ENCODE results near the gene GJA3.
"Not testable (repeated sequence)": the region's sequence is repeated elsewhere in the genome, so short reads cannot be mapped to it uniquely, and the experiment has no call there.

The GJA3 gene

DNA sequence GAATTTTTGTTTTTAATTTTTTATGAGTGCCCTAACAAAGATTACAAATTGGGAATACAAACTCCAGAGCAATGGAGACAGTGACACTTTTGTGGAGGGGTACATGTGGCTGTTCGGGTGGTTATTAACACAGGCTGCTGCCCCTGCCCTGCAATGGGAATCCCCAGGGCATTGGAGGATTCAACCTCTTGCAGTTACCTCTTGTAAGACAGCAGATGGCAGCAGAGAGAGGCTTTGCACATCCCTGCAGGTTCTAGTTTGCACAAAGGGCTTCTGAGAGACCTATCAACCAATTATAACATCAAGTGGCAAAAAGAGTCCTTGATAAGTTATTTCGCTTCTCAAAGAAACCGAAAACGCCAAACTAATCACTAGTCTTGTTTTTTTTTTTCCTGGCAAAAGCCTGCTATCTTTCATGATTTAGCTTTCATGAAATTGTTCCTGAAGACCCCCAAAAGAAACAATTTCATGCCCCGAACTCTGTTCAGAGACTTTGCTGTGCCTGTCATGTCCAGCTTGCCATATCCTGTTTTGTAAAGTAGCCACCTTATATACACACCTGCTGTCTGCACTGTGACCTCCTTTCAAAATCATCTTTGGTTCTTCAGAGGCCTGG, 21.5 kb upstream of the GJA3 start:
- no peak for DNase-seq (ENCODE audit: low read depth in 2 of 2)

DNA sequence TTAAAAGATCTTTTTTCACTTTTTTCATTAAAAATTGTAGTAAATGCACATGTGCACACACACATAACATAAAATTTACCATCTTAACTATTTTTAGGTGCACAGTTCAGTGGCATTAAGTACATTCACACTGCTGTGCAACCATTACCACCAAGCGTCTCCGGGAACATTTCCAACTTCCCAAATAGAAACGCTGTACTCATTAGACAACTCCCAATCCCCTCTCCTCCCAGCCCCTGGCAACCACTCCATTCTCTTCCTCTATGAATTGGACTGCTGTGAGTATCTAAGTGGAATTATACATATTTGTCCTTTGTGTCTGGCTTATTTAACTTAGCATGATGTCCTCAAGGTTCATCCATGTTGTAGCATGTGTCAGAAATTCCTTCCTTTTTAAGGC, 20.3 kb upstream of the GJA3 start:
- no peak for DNase-seq (ENCODE audit: low read depth in 2 of 2)

- no peak for DNase-seq (ENCODE audit: low read depth in 2 of 2)
Measured at GRCh38 chr13:20178156-20178555, 17.3 kb upstream of the GJA3 start.

DNA sequence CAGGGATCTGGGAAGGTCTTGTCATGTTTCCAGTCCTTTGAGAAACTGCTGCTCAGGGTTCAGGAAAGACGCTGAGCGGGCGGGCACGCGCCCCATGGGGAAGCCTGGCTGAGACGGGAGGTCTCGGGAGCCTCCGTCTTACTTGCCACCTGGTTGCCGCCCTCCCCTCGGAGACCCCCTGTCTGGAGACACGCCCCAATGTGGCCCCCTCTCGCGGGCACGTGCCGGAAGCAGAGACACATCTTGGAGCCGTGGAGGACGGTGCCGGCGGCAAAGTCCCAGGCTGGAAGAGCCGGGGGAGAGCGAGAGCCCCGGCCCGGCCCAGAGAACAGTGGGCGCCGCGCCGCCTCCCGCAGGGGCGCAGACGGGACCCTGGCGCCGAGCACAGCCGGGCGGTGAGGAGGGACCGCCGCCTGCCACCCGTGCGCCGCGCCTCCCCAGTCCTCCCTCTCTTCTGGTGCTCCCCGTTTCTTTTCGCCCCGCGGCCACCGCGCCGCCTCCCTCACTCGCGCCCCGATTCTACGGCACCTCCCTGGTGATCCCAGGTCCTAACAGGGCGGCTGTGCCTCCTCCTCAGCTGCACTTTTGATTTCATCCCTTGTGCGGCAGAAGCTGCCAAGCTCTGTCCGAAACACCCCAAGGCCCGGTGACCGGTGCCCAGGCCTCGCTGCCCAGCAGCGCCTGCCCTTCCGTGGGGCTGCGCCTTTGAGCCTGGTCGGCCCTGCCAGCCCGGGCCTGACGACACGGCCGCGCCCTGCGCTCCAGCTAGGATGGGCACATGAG, 16.4 kb upstream of the GJA3 start:
- DNase-seq (ENCODE audit: low read depth in 2 of 2) = no peak

DNA sequence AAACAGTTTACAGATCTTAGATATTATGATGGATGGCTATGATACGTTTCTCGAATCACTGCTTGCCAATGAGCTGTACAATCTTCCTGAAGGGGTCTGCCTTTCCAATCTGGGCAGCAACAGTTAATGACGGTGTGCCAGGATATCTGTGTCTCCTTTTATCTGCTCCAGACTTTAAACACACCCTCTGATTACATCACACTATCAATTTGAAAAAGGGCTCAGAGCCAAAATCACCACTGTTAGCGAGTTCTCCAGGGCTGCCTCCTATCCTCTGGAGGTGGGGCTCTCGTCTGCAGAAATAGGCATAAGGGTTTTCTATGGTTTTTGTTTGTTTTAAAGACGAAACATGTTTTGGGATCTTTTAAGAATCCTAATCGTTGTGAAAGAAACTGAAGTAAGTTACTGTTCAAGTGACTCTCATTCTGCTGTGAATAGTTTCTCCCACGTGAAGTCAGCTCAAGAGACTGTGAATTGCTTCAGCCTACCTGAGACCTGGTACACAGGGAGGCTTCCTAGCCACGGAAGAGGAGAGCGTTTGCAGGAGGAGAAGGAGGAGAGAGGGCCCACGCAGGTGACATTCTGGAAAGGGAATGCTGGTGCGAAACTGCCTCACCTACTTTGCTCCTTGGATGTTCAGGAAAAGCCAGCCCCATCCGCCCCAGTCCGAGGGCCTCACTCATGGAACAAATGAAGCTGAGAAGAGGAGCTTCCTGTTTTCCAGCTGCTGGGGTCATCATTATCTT, 15.2 kb upstream of the GJA3 start:
- DNase-seq (ENCODE audit: low read depth in 2 of 2) = no peak

DNA sequence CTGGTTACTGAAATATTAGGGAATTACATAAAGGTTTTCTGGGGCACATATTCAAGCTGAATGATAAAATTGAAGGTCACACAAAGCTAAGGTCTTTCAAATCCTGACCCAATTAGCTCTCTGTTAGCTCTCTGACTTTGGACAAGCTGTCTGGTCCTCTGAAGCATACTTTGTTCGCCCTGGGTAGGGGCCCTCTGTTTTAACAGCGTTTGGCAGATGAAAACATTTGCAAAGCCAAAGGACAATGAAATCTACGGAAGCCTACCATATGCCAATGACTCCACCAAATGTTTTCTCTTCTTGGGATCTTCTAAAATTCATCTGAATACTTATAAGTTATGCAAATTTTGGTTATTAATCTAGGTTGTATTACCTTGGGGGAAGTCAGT, 14.5 kb upstream of the GJA3 start:
- DNase-seq (ENCODE audit: low read depth in 2 of 2) = no peak

DNA sequence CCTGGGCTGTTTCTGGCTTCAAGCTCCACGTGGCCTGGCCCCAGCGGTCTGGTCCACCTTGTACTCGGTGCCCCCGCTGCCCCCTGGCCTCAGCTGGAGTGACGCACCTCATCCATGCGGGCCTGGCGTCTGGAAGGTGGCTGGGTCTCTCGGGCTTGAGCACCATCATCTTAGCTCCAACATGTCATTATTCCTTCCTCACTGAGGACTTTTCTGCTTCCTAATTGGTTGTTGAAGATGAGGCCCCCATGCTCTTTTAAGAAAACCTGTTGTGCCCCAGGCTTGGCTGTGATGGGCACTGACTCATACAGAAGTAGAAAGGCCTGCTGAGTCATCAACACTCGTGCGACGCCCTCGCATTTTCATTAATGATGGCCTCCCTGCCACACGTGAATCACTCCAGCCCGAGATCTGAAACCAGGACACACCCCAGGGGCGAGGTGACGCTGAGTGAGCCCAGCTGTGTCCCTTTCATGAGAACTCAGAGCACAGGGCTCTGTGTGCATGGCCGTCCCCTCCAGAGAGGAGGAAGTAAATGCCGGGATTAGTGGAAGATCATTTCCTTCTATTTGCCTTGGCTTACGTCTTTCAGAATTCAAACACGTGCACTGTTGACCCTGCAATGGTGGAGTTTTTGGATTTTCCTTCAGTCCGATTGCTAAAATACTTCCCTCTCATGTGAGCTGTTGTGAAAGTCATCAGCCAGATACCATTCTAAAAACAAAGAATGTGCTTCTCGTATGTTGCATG, 14.0 kb upstream of the GJA3 start:
- DNase-seq (ENCODE audit: low read depth in 2 of 2) = peak; percentile 64 to 67

GRCh38 chr13:20173116-20173746, 12.4 kb upstream of the GJA3 start:
- no peak for DNase-seq (ENCODE audit: low read depth in 2 of 2)

DNA sequence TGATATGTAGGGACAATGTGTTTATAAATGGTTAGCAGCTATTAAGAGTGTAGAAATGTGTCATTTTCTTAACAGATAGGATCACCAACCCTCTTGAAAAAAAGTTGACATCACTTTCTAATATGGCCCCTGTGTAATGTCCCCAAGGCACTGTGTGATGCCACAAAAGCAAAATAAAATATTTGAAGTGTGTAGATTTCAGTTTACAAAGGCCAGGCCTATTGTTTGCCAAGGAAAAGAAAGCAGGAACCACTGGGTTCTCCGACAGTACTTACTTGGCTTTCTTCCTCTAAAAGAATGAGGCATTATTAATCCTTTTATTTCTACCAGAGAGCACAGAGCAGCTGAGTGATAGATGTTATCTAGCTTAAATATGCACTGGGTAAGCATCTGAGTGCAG, 10.5 kb upstream of the GJA3 start:
- no peak for DNase-seq (ENCODE audit: low read depth in 2 of 2)

- no peak for DNase-seq (ENCODE audit: low read depth in 2 of 2)
Measured at GRCh38 chr13:20170921-20171320, 10.1 kb upstream of the GJA3 start.

- DNase-seq (ENCODE audit: low read depth in 2 of 2) = no peak
Measured at GRCh38 chr13:20168396-20168795, 7.5 kb upstream of the GJA3 start.

- no peak for DNase-seq (ENCODE audit: low read depth in 2 of 2)
Measured at GRCh38 chr13:20165417-20166257, 4.8 kb upstream of the GJA3 start.

DNA sequence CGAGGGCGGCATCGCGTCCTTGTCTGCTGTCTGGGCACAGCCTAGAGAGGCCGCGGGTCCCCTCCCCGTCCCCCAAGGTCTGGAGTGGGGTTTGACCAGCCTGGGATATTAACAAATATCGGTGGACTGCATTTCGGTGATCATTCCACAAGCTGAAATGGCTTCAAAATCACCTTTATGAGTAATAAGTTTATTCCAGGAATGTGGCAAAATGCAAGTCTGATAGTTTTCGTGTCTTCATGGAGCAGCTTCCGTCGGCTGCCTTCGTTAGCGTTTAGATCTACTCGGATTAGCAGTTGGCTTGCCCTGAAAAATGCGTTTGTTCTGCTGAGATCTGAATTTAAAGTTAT, 1.1 kb upstream of the GJA3 start:
- no peak for DNase-seq (ENCODE audit: low read depth in 2 of 2)

DNA sequence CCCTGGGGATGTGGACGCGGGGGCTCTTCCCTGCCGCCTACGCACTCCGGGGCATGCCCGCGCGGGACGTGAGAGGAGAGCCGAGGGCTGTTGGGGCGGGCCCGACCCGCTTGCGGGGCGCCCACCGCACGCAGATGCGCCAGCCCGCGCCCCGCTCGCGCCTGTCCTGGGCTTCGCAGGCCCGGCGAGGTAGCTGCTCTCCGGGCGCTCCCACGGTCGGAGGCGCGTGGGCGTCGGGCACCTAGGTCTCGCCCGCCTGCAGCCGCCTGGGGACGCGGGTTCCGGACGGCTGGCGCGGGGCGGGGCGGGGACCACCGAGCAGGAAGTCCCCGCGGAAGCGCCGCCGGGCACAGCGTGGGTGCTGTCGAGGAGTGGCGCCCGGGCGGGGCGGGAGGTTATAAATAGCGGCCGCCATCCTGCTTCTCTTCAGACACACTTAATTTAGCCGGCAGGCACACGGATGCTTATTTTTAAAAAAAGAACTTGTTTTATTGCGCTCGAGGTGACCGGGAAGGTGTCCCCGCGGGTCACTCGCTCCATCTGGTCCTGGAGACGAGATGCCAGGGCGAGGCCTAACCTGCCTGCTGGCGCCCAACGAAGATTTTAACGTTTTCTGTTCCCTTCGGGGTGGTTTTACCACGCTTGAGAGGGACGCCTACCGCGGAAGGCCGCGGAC, 561 bp upstream of the GJA3 start:
- DNase-seq (ENCODE audit: low read depth in 2 of 2) = no peak

- no peak for DNase-seq (ENCODE audit: low read depth in 2 of 2)
Measured at GRCh38 chr13:20159646-20160305, 1.1 kb downstream of the GJA3 start.

- no peak for DNase-seq (ENCODE audit: low read depth in 2 of 2)
Measured at GRCh38 chr13:20157151-20157796, 3.6 kb downstream of the GJA3 start.

- no peak for DNase-seq (ENCODE audit: low read depth in 2 of 2)
Measured at GRCh38 chr13:20156702-20157101, 4.2 kb downstream of the GJA3 start.

GRCh38 chr13:20153290-20153689, 7.6 kb downstream of the GJA3 start:
- DNase-seq (ENCODE audit: low read depth in 2 of 2) = not testable (repeated sequence)

DNA sequence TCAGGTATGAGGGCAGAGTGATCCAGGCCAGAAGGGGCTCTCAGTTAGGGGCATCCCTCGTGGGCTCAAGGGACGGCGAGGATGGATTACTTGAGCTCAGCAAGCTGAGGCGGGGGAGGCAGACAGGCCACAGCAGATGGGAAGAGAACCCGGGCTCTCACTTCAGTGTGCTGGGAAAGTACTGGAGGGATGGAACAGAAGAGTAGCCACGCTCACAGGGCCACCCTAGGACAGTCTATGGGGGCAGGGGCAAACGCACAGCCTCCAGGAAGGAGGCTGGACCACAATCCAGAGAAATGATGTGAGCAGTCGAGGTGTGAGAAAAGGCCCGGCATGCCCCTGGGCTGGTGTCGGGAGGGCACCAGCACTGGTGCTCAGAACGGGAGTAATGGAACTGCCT, 9.2 kb downstream of the GJA3 start:
- DNase-seq (ENCODE audit: low read depth in 2 of 2) = no peak

Data from stimulated activated CD4-positive, alpha-beta T cell treated with anti-CD3 and anti-CD28 coated beads, Interleukin-15, amount 100 ng/mL, for 48 hours (primary cell).